Stimulated activated CD8-positive, alpha-beta memory T cell treated with anti-CD3 and anti-CD28 coated beads, Interleukin-7, amount 100 ng/mL, for 48 hours (primary cell): ENCODE data around the gene APPBP2.
"Not testable (repeated sequence)": the region's sequence is repeated elsewhere in the genome, so short reads cannot be mapped to it uniquely, and the experiment has no call there.

ENCODE experiments used
- DNase-seq, 2 donors: peaks; one replicate each; pipeline ENCODE4 v3.0.0-alpha.2; 2020; ENCODE audit warnings: low read depth in 1 of 2; ENCODE audit errors: extremely low read depth in 1 of 2

Gene APPBP2

GRCh38 chr17:60506312-60506711, 19.7 kb downstream of the APPBP2 start:
- DNase-seq, result no peak

GRCh38 chr17:60502145-60502544, 23.9 kb downstream of the APPBP2 start:
- DNase-seq, result no peak

GRCh38 chr17:60501589-60501988, 24.5 kb downstream of the APPBP2 start:
- no peak for DNase-seq

GRCh38 chr17:60496041-60496440, 30.0 kb downstream of the APPBP2 start:
- DNase-seq, result no peak

- no peak for DNase-seq
Observed at GRCh38 chr17:60495260-60495659, 30.8 kb downstream of the APPBP2 start.

- DNase-seq, result no peak
Observed at GRCh38 chr17:60493847-60494321, 32.2 kb downstream of the APPBP2 start.

GRCh38 chr17:60491771-60492170, 34.3 kb downstream of the APPBP2 start:
- DNase-seq, result no peak

GRCh38 chr17:60490594-60490993, 35.4 kb downstream of the APPBP2 start:
- not testable (repeated sequence) for DNase-seq

- no peak for DNase-seq
Observed at GRCh38 chr17:60481604-60482003, 44.4 kb downstream of the APPBP2 start.

GRCh38 chr17:60473788-60474187, 52.3 kb downstream of the APPBP2 start:
- DNase-seq, result no peak

GRCh38 chr17:60472449-60472848, 53.6 kb downstream of the APPBP2 start:
- DNase-seq, result no peak

- no peak for DNase-seq
Observed at GRCh38 chr17:60471451-60471850, 54.6 kb downstream of the APPBP2 start.

GRCh38 chr17:60468371-60468770, 57.7 kb downstream of the APPBP2 start:
- DNase-seq, result no peak

GRCh38 chr17:60464343-60464742, 61.7 kb downstream of the APPBP2 start:
- no peak for DNase-seq

- no peak for DNase-seq
Observed at GRCh38 chr17:60463157-60463835, 62.7 kb downstream of the APPBP2 start.

- no peak for DNase-seq
Observed at GRCh38 chr17:60461584-60461983, 64.5 kb downstream of the APPBP2 start.

- no peak for DNase-seq
Observed at GRCh38 chr17:60457148-60457547, 68.9 kb downstream of the APPBP2 start.

- DNase-seq, result no peak
Observed at GRCh38 chr17:60455378-60455777, 70.7 kb downstream of the APPBP2 start.

GRCh38 chr17:60451965-60452364, 74.1 kb downstream of the APPBP2 start:
- DNase-seq, result no peak

- DNase-seq, result no peak
Observed at GRCh38 chr17:60451071-60451470, 75.0 kb downstream of the APPBP2 start.

- no peak for DNase-seq
Observed at GRCh38 chr17:60447375-60447774, 78.7 kb downstream of the APPBP2 start.

- no peak for DNase-seq
Observed at GRCh38 chr17:60445144-60445543, 80.9 kb downstream of the APPBP2 start.

- DNase-seq, result no peak
Observed at GRCh38 chr17:60443713-60444112, 82.3 kb downstream of the APPBP2 start.
